GM21390 (cell line): ENCODE measurements around the gene PTPRN2.

Experiments used
- ATAC-seq: cut with Tn5 transposase; IDR thresholded peaks from one replicate; pipeline ENCODE4 v1.9.1; 2021; ENCODE audit not compliant: unreplicated experiment

Gene PTPRN2

DNA sequence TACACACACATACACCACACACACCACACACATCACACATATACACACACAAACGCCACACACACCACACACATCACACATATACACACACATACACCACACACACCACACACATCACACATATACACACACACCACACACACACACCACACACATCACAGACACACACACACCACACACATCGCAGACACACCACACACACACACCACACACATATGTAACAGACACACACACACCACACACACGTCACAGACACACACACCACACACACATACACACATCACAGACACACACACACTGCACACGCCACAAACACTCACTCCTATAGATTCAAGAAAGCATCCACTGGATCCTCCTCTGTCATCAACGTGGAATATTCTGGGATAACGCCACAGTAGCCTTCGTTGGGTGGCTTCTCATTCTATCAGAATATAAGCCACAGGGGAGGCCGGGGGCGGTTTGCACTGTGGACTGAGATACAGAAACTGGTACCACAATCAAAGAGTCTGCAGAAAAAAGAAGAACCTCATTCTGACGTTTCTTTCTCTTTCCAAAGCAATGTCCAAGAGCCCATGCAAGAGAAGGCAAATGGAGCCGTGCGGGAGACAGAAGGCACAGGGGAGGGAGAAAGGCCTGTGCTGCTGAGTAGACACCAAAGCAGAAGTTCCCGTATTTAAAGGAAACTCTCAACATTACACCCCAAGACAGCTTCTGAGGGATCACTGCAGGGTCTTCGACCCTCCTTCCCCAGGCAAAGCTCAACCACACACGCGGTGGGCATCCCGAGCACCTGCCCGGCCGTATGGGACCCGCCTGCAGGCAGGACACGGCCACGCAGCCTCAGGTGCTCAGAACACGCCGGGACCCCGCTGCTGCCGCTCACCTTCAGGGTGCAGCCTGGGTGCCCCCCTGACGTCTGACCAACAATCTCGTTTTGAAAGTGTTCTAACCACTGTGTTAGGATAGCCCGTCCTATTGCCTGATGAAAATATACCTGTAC, 929.6 kb downstream of the PTPRN2 start:
- no peak for ATAC-seq

DNA sequence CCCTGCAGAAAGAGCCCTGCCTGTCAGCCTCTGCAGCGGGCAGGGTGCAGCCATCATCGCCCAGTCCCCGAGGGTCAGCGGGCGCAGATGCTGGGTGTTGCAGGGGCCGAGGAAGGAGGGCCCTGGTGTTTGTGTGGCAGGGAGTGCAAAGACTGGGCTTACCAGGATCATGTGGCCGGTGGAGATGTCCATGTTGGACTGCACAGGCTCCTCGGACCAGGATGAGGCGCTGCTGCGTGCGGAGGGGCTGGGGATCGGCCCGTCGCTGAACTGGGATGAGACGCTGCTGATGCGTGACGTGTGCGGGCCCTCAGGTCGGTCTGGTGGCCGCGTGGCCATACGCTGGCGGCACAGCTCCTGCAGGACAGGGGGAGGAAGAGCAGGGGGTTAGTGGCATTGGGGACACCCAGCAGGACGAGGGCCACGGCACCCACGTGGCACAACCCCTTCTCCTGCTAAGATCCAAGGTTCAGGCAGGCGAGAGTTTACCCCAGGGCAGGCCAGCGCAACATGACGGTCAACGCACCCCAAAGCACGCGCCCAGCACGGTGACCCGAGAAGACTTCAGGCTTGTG, 931.3 kb downstream of the PTPRN2 start:
- ATAC-seq = no peak

DNA sequence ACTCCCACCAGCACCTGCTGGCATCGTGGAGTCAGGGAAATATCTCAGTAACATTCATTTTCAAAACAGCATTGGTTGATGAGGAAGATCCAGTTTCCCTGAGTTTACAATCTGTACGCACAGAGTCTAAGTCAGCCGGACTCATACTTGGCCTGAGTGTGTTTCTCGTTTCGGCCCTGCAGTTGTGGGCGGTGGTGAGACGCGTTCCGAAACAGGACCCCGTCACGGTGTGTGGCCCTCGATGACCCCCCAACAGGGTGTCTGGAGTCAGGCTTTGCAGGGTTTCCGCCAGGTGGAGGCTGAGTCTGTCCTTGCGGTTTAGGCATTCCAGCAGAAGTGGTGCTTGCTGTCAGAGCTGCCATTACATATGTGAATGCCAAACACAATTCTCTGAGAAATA, 933.3 kb downstream of the PTPRN2 start:
- ATAC-seq = no peak

DNA sequence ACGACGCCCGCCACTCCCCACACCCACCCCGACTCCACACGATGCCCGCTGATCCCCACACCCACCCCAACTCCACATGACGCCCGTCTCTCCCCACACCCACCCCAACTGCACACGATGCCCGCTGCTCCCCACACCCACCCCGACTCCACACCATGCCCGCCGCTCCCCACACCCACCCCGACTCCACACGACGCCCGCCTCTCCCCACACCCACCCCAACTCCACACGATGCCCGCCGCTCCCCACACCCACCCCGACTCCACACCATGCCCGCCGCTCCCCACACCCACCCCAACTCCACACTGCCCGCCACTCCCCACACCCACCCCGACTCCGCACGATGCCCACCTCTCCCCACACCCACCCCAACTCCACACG, 933.8 kb downstream of the PTPRN2 start:
- no peak for ATAC-seq

DNA sequence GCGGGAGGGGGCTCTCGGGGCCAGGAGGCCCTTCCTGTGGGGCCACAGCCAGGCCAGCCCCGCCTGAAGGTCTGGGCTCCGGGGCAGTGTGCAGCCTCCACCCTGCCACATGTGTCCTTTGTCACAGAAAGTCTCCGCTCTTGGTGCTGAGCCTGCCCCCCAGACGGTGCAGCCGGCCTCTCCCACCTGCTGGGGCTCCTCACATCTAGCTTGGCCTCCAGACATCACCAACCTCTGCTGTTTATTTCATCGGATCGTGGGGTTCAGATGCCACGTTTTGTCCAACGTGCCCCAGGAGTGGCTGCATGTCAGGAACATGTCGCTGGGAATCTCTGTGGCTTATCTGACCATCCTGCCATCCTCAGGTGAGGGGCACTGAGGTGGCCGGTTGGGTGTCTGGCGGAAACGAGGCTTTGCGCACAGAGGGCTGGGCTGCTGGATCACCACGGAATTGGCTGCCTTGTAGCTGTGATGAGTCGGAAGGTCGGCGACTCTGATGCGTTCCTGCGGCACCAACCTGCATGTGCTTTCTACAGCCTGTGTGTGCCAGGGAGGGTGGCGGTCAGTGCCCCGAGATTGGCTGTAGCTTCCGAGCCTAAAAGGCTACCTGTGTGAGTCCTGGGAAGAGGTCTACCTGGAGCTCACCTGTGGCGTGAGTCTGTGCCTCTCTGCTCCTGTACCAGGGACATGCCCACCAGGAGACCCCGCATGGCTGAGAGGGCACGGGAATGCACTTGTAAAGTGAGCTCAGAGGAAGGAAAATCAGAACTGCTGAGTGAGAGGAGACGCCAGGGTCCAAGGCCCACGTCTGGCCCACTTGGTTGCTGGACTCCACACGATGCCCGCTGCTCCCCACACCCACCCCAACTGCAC, 934.4 kb downstream of the PTPRN2 start:
- no peak for ATAC-seq

DNA sequence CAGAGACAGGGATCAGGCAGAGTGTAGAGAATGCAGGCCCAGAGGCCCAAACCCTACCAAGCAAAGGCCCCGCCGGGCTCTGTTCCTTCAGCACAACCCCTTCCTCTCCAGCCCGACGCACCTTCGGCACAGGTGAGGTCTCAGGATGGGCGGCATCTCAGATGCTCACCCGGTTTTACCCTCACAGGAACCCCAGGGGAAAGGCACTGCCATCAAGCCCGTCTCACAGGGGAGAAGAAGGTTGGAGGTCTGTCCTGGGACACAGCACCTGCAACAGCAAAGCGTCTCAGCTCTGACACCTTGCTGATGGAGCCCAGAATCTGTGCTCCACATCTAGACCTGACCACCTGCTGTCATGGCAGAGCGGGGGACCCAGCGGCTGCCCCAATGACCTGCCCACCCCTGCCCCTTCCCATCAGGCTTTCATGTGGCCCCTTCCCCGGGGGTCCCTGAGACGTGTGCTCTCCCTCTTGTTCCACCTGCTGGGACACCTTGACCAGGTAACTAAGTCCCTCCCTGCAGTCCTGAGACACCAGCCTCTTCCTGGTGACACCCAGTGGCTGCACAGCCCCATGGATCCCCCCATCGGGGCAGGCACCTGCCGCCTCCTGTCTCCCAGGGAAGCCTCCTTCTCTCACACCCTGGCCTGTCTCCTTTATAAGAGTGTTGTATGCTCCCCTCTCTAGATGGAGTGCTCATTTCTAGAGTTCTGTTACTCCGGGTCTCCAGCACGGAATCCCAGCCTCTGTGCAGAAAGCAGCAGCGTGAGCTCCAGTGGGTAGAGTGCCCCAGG, 935.3 kb downstream of the PTPRN2 start:
- no peak for ATAC-seq

DNA sequence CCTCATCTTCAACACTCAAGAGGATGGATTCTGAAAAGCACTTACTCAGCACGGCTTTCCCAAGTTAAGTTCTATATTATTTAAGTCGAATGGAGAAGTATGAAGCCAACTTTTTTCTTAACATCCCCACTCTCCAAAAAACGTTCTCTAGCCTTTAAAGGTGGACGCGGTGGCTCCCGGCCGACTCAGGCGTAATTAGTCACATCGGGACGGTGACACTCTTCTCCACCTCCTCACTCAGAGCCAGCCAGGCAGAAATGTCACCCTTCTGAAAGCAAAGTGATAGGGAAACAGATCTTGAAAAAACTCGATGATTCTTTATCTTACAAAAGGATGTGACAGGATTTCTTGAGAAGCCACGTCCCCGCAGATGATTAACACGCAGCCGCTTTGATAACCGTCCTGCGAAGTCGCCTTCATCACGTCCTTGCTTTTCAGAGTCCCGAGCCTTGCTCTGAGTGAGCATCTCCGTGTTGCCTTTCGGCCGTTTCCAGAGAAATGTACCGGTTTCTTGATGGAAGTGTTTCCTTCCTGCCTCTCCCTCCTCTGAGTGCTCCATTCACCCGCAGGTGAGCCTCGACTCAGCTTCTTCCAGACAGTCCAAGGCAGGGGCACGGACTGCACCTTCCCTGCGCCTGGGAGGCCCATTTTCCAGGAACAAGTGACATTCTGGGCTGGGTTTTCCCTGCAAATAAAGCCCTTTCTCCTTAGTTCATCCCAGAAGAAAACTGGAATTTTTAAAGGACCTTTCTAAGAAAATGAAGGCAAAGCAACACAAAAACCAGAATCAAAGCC, 936.1 kb downstream of the PTPRN2 start:
- ATAC-seq = no peak

DNA sequence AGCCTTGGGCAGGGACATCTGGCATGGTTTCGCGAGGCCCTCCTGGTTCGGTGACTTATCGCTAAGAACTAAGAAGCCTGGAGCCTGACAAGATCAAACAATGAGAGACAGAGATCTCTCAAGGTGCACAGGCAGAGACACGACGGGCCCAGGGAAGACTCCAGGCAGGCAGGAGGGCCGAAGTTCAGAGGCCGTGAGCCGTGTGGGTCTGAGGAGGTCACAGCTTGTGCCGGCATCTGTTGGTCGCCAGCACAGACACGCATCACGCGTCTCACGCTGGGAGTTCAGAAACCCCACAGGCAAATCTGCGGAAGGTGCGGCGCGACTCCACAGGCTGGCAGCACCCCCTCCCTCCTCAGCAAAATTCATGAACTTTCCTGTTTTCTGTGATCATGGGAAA, 936.8 kb downstream of the PTPRN2 start:
- ATAC-seq = no peak

DNA sequence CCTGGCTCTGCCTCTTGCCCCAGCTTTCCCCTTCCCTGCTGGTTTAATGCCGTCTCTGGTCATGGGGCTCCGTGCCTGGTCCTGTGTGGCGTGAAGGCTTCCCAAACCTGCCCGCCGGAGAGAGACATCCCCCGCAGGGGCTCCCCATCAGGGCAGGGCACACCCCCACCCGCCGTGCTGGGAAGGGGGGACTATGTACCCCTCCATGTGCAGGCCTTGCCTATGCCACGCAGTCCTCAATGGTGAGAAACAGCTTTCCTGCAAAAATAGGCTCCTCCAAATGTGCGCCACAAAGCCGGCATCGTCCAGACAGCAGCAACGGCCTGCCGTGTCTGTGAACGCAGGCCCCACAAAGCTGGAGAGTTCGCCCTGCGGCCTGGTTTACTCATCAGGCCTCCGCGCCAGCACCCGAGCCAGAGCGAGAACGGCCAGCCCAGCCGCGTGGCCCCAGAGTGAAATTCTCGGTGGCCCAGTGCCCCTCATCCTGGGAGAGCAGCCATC, 937.4 kb downstream of the PTPRN2 start:
- no peak for ATAC-seq

DNA sequence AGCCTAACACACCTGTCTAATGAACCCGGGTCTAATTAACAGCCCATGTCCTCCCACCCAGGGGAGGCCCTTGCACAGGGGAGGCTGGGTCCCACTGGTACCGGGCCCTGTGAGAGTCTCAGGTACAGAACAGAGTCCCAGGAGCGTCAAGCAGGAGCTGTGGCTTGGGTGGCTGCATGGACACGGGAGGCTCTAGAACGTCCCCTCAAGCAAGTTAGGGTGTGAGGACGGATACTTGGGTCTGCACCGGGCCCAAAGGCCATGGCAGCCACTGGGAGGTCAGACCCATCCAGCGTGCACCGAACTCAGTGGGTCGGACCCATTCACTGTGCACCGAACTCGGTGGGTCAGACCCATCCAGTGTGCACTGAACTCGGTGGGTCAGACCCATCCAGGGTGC, 941.1 kb downstream of the PTPRN2 start:
- ATAC-seq = no peak

DNA sequence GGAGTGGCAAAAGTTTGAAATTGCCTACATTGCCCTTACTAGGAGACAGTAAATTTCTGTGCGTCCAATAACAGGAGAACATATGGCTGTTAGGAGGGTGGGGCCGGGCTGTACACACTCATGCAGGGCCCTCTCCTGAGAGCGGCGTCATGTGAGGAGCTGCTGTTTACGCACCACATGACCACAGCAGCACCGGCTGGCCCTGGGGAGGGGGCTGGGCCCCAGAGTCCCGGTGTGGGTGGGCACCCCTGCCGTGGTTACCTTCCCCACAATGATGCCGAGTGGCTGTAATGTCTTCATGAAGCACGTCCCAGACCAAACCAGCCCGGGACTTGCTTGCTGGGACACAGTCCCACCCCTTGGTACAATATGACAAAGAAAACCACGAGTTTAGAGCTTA, 942.1 kb downstream of the PTPRN2 start:
- ATAC-seq = no peak

DNA sequence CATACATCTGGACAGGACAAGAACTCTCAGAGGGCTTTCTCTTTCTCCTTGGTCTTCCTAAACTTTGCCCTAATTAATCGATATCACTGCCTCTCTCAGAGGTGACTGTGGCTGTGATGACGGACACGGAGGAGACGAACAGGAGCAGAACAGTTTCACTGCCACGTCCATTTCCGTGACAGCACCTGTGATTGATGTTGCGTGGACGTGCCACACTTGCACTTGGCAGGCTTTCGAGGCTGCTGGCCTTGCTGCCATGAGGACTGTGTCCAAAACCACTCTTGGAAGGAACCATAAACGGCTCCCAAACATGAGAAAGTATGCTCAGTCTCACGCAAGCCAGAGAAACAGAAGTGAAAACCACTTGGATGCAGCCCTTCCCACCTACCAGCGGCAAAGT, 942.7 kb downstream of the PTPRN2 start:
- no peak for ATAC-seq

DNA sequence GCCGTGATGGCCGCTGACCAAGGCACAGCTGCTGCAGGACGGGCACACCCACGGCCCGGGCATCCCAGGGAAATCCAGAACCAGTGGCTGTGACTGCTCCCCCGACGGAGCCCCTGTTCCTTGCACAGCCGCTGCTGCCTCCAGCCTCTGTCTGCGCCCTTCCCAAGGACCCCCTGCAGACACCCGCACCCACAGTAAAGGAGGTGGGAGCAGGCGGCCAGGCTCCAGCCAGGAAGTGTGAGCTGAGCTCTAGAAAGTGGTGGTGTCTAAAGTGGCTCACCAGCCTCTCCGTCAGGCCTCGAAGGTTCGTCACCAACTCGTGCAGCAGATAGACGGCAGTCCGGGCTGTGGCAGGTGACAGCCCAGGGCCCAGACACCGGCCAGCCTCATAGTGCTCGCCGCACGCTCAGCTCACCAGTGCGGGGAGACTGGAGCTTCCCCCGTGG, 944.1 kb downstream of the PTPRN2 start:
- no peak for ATAC-seq

DNA sequence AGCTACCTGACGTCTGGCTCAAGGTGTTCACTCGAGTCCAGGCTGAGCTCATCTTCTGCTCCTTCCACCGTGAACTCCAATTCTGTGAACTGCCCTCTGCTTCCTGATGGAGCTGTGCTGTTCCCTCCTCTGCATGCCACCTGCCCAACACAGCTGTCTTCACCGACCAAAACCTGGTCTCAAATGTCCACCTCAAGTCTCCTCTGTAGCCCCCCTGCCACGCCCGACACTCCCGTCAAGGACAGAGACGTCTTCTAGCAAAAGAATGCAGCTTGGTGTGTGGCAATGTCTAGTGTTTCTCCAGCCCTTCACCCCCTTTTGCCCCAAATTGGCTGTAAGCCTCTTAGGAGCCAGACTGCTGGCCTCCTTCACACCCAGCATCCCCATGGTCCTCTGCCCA, 945.8 kb downstream of the PTPRN2 start:
- ATAC-seq = no peak

DNA sequence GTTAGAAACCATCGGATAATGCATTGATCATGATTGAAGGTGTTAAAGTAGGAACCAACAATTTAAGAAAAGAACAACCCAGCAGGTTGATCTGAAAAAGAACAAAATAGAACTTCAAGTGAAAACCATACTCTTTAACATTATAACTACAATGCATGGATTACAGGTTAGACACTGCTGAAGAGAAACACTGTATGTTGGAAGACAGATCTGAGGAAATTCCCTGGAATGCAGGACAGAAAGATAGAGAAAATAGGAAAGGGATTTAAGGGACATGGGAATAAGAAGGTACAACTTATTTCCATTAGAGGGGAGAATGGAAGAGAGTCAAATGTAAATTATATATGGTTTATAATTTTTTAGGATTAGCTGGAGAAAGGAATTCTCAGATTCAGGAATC, 947.5 kb downstream of the PTPRN2 start:
- ATAC-seq = no peak

DNA sequence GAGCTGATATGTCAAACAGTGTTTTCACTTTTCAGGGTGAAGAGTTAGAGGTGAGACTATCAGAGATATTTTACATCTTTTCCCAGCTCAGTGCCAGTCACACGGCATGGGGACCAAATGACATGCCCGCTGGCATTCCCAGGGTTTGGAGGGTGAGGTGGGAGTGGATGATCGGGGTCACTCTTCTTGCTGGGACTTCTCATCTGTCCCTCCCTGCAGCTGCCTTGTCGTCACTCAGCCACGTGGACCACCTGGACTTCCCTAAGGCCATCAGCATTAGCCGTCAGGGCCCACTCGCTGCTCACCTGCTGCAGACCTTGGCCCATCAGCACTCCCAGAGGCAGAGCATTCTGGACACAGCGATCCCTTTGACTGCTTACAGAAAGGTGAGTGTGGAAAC, 949.1 kb downstream of the PTPRN2 start:
- ATAC-seq = no peak

DNA sequence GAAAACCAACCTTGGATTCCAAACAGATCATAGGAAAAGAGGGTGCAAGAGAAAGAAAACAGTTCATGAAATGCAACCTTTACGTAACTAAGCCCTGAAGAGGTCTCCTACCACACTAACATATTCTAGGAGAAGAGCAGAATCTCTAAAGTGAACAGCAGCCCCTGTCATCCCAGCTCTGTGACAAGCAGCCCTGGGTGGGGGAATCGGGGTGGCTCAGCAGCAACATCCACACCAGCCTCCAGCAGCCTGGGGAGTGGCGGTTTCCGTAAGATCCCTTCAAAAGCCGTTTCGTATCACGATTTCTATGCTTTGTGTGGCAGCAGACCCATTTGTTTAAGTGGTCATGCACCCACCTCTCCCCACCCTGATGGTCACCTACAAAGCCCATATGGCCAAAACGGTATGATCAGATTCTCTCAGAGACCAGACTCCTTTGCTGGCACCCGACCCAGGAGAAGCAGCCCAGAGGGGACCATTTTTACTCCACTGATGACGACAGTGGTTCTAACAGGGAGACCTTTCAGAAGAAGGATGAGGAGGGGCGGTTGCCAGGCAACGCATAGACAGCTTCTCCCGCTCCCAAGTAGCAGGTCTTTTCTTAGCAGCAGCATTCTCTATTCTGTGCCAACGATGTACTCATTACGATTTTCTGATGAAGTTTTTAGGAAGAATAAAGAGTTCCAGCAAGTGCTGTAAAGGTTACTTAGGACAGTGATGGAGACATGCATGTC, 950.2 kb downstream of the PTPRN2 start:
- ATAC-seq = no peak

DNA sequence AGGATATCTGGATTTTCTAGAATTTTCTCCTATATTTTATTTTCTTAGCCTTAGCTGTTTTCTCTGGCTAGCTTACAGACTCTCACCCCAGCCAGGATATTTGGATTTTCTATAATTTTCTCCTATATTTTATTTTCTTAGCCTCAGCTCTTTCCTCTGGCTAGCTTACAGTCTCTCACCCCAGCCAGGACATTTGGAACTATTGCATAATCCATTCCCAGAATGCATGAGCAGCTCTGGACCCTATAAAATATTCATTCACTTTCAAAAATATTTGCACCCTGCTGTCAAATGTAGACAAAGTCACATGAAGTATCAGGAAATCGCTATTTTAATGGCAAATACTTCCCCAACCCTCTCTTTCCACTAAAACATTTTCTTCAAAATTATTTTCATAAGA, 952.0 kb downstream of the PTPRN2 start:
- no peak for ATAC-seq

DNA sequence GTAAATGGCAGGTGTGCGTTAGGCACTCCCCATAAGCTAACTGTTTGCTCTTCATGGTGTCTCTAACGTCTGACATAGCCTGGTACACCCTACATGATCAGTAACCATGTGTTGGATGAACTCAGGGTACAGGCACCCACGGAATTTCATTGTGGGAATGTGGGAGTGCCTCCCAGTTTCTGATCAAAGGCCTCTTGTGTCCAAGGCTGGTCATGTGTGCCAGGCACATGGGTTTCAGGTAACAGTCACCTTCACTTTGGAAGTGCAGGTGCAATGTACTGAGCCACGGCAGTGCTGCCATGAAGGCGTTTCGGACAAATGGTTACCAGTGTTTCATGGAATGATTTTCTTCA, 952.5 kb downstream of the PTPRN2 start:
- ATAC-seq = no peak
